ENCODE data around the gene USP48.

GRCh38 chr1:21691739-21692138 is 91.2 kb downstream of the USP48 start:
- TF ChIP-seq GATA2 (IDR thresholded peaks at IDR 0.05; ENCODE audit: low read depth, low read length) = no peak
- no peak for TF ChIP-seq GATA3 (IDR thresholded peaks at IDR 0.05; ENCODE audit: low read depth, low read length)

Measured in SH-SY5Y (cell line).